HL-60 (cell line): ENCODE data around the gene DDI2.

Experiments
- POLR2AphosphoS5 ChIP-seq: IDR thresholded peaks from 2 replicates; pipeline ENCODE4 v1.6.1; 2012; ENCODE audit warnings: low read depth
- TF ChIP-seq, protein P1 (sequence below): IDR thresholded peaks from one replicate; pipeline ENCODE4 v1.5.1; 2011; ENCODE audit warnings: low read length, control low read depth, inconsistent platforms; ENCODE audit not compliant: insufficient read depth
- TF ChIP-seq, protein P2 (sequence below): IDR thresholded peaks from 2 replicates; pipeline ENCODE4 v1.6.1; 2012; ENCODE audit warnings: low read depth; ENCODE audit not compliant: insufficient replicate concordance

DNA sequence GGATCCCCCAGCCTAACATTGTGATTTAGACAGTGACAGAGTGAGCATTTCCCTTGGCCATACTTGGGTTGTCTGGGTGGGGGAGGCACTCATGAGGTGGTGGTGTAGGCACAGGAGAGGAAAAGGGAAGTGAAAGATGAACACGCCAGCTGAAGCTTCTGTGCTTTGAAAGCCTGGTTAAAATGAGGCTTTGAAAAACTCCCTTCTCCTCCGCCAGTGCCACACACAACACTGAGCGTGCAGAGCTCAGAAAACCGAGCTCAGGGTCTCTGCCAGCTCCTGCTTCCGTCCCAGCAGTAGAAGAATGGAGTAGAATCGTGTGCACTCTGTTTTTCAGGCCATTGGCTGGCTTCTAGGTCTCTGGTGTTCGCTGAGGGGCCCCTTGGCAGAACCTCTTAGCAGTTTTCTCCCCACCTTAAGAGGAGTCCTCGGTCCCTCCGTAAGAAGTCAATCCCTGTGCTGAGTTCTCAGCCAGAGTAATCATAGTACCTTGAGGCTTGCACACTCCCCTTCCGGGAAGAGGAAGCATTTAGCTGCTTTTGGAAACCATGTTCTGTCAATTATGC lies 79.8 kb downstream of the DDI2 start:
- TF ChIP-seq, protein P1, sequence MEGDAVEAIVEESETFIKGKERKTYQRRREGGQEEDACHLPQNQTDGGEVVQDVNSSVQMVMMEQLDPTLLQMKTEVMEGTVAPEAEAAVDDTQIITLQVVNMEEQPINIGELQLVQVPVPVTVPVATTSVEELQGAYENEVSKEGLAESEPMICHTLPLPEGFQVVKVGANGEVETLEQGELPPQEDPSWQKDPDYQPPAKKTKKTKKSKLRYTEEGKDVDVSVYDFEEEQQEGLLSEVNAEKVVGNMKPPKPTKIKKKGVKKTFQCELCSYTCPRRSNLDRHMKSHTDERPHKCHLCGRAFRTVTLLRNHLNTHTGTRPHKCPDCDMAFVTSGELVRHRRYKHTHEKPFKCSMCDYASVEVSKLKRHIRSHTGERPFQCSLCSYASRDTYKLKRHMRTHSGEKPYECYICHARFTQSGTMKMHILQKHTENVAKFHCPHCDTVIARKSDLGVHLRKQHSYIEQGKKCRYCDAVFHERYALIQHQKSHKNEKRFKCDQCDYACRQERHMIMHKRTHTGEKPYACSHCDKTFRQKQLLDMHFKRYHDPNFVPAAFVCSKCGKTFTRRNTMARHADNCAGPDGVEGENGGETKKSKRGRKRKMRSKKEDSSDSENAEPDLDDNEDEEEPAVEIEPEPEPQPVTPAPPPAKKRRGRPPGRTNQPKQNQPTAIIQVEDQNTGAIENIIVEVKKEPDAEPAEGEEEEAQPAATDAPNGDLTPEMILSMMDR: no peak
- TF ChIP-seq POLR2AphosphoS5: no peak
- TF ChIP-seq, protein P2, sequence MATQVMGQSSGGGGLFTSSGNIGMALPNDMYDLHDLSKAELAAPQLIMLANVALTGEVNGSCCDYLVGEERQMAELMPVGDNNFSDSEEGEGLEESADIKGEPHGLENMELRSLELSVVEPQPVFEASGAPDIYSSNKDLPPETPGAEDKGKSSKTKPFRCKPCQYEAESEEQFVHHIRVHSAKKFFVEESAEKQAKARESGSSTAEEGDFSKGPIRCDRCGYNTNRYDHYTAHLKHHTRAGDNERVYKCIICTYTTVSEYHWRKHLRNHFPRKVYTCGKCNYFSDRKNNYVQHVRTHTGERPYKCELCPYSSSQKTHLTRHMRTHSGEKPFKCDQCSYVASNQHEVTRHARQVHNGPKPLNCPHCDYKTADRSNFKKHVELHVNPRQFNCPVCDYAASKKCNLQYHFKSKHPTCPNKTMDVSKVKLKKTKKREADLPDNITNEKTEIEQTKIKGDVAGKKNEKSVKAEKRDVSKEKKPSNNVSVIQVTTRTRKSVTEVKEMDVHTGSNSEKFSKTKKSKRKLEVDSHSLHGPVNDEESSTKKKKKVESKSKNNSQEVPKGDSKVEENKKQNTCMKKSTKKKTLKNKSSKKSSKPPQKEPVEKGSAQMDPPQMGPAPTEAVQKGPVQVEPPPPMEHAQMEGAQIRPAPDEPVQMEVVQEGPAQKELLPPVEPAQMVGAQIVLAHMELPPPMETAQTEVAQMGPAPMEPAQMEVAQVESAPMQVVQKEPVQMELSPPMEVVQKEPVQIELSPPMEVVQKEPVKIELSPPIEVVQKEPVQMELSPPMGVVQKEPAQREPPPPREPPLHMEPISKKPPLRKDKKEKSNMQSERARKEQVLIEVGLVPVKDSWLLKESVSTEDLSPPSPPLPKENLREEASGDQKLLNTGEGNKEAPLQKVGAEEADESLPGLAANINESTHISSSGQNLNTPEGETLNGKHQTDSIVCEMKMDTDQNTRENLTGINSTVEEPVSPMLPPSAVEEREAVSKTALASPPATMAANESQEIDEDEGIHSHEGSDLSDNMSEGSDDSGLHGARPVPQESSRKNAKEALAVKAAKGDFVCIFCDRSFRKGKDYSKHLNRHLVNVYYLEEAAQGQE: no peak
